ENCODE measurements around the gene ERBB4.

GRCh38 chr2:211376410-211376809, 1162.2 kb downstream of the ERBB4 start:
- TF ChIP-seq, protein P1, sequence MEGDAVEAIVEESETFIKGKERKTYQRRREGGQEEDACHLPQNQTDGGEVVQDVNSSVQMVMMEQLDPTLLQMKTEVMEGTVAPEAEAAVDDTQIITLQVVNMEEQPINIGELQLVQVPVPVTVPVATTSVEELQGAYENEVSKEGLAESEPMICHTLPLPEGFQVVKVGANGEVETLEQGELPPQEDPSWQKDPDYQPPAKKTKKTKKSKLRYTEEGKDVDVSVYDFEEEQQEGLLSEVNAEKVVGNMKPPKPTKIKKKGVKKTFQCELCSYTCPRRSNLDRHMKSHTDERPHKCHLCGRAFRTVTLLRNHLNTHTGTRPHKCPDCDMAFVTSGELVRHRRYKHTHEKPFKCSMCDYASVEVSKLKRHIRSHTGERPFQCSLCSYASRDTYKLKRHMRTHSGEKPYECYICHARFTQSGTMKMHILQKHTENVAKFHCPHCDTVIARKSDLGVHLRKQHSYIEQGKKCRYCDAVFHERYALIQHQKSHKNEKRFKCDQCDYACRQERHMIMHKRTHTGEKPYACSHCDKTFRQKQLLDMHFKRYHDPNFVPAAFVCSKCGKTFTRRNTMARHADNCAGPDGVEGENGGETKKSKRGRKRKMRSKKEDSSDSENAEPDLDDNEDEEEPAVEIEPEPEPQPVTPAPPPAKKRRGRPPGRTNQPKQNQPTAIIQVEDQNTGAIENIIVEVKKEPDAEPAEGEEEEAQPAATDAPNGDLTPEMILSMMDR (IDR thresholded peaks at IDR 0.05; ENCODE audit: control extremely low read depth in 1 of 3, insufficient read depth in 1 of 3, low read depth in 1 of 3, low read length in 3 of 3), result no peak
- TF ChIP-seq TAF1 (IDR thresholded peaks at IDR 0.05; ENCODE audit: low read depth, low read length) (no peak), EP300 (IDR thresholded peaks at IDR 0.05; ENCODE audit: borderline replicate concordance in 1 of 2, low read depth in 2 of 2, low read length in 2 of 2) (no peak), ASH2L (IDR thresholded peaks at IDR 0.05; ENCODE audit: low read length) (no peak), MAX (IDR thresholded peaks at IDR 0.05) (no peak), POLR2AphosphoS5 (IDR thresholded peaks at IDR 0.05; ENCODE audit: low read depth, low read length) (no peak), ATF3 (IDR thresholded peaks at IDR 0.05; ENCODE audit: insufficient read depth, low read depth, low read length) (no peak), POLR2A (IDR thresholded peaks at IDR 0.05; ENCODE audit: control extremely low read depth in 1 of 2, low read depth in 2 of 2, low read length in 2 of 2) (no peak), KDM5A (IDR thresholded peaks at IDR 0.05; ENCODE audit: low read length) (no peak), RFX5 (IDR thresholded peaks at IDR 0.05; ENCODE audit: borderline replicate concordance, low read depth, low read length) (no peak), SUZ12 (IDR thresholded peaks at IDR 0.05; ENCODE audit: low read length) (no peak), SIN3A (conservative IDR thresholded peaks at IDR 0.05 in 1 of 2, IDR thresholded peaks at IDR 0.05 in 1 of 2; ENCODE audit: low read depth in 1 of 2, low read length in 2 of 2) (no peak), ATF2 (IDR thresholded peaks at IDR 0.05; ENCODE audit: low read length) (no peak), NANOG (IDR thresholded peaks at IDR 0.05; ENCODE audit: insufficient read depth, low read depth, low read length, poor library complexity, severe bottlenecking) (no peak)
